GM20431 (cell line): Measurements from ENCODE around the gene SCN2A.

Experiments
- in situ Hi-C: fragments of 300-500 bp; cut with MseI, MboI; formaldehyde crosslinking; loops from one replicate; pipeline ENCODE4 v1.15.0; 2020; ENCODE audit warnings: low sequenced_read_pairs; ENCODE audit not compliant: unreplicated experiment

Gene SCN2A

DNA sequence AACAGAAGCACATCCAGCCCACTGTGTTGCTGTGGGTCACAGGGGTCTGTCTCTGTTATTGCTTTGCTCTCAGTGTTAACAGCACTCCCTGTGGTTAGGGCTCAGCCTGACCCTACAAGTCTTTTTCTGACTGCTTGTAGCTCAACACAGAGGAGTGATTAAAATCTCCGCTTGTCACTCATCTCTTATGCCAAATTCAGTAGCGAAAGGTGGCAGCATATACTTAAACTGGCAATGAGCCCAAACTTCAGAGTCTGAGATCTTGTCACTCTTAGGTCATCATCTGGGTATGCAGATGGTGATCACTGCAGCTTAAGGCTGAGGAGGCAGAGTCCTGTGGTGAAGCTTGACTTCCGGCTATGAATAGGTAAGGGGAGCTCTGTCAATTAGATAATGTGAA, 167.0 kb downstream of the SCN2A start:
- in situ Hi-C loops, result loop anchor here (25.0 kb wide), 1 partner anchor 281 kb away; no protein-coding TSS in a partner anchor

GRCh38 chr2:165407466-165407865, 168.3 kb downstream of the SCN2A start:
- in situ Hi-C loops, result loop anchor here (25.0 kb wide), 1 partner anchor 280 kb away; no protein-coding TSS in a partner anchor

DNA sequence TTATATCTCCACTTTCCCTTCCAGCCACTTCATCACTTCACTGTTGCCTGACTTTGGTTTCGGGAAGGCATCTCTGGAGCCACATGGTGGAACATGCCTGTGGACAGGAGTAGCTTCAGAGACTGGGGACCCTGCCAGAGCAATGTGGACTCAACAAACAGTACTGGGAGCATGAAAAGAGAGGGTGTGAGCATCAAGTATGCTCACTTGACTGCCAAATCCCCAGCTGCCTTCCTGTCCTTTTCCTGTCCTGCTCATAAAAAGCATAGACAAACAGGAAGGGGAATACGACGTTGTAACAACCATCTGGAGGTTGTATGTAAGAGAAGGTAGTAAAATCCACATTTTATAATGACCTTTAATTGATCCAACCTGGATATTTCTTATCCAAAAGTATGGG, 169.0 kb downstream of the SCN2A start:
- in situ Hi-C loops, result loop anchor here (25.0 kb wide), 1 partner anchor 279 kb away; no protein-coding TSS in a partner anchor

DNA sequence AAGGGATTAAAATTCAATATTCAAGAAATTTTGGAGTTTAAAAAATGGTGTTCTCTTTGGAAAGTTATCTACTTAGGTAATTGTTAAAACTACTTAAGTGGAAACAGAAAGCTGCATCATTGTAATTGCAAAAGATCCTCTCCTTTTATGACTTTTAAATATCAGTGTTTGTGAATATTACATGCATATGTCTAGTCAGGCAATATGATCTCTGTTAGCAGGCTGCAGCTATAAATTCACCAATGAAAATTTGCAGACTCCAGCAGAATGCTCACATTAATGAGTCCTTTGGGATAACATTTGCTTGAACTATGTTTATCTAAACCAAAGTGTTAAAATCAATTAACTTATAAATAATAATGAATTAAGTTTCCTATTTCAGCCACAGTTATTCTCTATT, 171.1 kb downstream of the SCN2A start:
- in situ Hi-C loops, result loop anchor here (25.0 kb wide), 1 partner anchor 277 kb away; no protein-coding TSS in a partner anchor

- in situ Hi-C loops, result loop anchor here (25.0 kb wide), 1 partner anchor 273 kb away; no protein-coding TSS in a partner anchor
These were observed 175.0 kb downstream of the SCN2A start for GRCh38 chr2:165414187-165414586.

GRCh38 chr2:165417009-165417408, 177.8 kb downstream of the SCN2A start:
- in situ Hi-C loops, result loop anchor here (25.0 kb wide), 1 partner anchor 270 kb away; no protein-coding TSS in a partner anchor

DNA sequence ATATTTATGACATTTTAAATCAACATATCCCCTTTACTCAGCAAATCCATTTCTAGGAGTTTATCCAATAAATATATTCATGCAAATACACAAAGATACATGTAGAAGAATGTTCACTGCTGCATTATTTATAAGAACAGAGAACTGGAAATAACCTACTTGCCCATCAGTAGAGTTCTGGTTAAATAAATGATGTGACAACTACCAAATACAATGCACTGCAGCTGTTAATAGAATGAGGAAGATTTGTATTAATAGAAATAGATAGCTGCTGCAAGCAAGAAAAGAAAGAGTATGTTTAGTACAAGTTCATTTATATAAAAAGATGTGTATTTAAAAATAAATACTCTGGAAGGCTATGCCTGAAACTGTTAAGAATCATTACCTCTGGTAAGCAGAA, 181.0 kb downstream of the SCN2A start:
- in situ Hi-C loops, result loop anchor here (25.0 kb wide), 1 partner anchor 267 kb away; no protein-coding TSS in a partner anchor

DNA sequence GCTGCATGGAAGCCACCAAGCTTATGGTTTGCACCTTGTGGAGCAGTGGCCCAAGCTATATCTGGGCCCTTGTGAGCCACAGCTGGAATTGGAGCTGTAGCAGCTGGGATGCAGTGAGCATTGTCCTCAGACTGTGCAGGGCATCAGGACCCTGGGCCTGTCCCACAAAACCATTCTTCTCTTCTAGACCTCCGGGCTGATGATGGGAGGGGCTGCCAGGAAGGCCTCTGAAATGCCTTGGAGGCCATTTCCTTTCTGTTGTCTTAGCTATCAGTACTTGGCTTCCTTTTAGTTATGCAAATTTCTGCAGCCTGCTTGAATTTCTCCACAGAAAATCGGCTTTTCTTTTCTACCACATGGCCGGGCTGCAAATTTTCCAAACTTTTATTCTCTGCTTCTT, 183.9 kb downstream of the SCN2A start:
- in situ Hi-C loops, result loop anchor here (25.0 kb wide), 1 partner anchor 264 kb away; no protein-coding TSS in a partner anchor

GRCh38 chr2:165425556-165425955, 186.3 kb downstream of the SCN2A start:
- in situ Hi-C loops, result no loop called here

DNA sequence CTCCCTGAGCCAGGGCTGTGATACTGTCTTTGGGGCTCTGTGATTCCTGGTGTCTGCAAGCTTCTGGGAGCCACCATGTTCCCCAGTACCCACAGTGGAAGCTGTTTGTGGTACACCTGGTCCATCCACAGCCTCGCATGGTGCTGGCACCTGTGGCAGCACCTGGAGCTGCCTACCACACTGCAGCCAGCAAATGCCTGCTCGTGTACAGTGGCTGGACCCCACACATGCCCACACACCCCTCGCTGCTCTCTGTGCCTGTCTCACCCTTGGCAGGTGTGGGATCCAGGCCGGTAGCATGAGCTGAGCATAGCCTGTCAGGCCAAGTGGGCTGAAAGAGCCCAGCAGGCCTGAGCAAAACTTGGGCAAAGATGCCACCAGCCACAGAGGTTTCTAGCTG, 188.5 kb downstream of the SCN2A start:
- in situ Hi-C loops, result no loop called here

DNA sequence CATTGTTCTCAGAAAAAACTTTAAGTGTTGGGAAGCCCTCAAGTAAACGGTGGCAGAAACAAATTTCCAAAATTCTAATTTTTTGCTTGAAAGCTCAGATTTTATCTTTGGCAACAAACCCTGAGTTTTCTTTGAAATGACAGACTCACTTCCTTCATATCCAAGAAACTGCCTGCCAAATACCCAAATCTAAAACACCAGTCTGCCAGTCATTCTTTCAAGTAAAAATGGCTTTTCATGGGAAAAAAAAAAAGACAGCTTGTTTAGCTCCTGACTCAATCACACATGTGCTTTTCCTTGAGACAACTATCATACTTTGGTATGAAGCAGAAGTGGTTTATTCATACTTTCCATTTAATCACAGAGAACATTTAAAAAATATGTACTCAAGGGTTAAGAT, 189.7 kb downstream of the SCN2A start:
- in situ Hi-C loops, result no loop called here

DNA sequence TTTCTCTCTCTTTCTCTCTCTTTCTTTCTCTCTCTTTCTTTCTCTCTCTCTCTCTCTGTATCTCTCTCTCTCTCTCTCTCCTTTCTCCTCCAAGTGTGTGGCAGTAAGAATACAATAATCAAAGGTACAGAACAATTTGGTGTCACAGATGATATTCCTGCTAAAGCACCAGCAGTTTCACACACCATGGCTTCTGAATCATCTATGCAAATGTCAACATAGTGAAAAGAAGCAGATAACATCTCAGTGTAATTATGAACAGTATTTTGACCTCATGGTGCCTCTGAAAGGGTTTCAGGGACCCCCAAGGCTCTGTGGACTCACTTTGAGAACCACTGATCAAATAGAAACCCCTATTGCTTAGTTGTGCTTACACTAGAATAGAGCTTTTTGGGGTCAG, 191.8 kb downstream of the SCN2A start:
- in situ Hi-C loops, result no loop called here

DNA sequence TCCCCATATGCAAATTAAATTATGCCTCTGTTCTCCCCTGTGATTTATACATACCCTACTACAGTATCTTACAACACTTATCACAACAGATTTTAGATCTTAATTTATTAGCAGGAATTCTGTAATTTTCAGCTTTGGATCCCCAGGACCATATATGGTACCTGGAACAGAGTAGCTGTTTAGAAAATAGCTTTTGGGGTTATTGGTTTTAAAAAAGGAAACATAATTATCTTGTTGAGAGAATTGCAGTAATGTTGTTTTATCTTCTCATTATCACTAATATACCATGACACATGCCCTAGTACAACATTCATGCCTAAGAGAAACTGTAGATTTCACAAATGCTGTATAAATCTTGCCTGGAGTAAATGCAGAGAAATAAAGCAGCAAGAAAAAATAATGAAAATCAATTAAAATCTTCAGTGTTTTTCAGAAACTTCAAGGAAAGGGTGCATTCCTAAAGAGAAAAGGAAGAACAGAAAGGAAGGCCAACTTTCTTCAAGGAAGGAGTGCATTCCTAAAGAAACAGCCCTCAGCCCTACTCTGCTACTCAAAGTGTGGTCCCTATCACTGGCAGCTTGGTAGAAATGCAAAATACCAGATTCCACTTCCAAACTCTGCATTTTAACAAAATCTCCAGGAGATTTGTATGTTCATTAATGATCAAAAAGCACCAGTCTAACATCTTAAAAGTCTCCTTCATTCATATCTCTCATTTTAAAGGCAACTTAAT, 193.2 kb downstream of the SCN2A start:
- in situ Hi-C loops, result no loop called here

- in situ Hi-C loops, result no loop called here
These were observed 195.8 kb downstream of the SCN2A start for GRCh38 chr2:165434865-165435496.

- in situ Hi-C loops, result no loop called here
These were observed 196.4 kb downstream of the SCN2A start for GRCh38 chr2:165435611-165436010.

GRCh38 chr2:165436559-165436958, 197.3 kb downstream of the SCN2A start:
- in situ Hi-C loops, result no loop called here

DNA sequence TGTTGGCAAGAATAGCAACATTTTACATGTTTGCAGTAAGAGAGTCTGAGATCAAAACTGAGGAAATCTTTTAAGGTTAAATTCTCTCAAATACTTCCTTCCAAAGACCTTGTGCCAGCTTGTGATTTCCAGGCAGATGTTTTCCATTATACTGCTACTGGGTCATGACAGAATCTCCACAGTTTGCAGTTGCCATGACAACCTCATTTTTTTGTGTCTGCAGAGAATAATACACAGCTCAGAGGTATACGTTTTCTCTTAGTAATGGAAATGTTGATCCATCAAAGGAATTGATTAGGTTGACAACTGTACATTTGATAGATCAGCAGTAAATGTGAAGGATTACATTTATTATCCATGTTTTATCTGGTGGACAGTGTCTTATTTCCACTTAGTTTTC, 201.2 kb downstream of the SCN2A start:
- in situ Hi-C loops, result no loop called here
